Gastroesophageal sphincter (tissue), 3 donors: Measurements from ENCODE around the gene C8A.

Experiments
- CTCF ChIP-seq, 4 experiments: fragments of 200-600 bp in 2 of 4; fragments of 450-650 bp in 2 of 4; sonication (generic) in 1 of 4; IDR thresholded peaks; one replicate each; pipeline ENCODE4 v1.5.1; 2017 to 2019; ENCODE audit warnings: antibody characterized with exemption in 4 of 4, mild to moderate bottlenecking in 2 of 4, moderate library complexity in 2 of 4
- EP300 ChIP-seq: sonication (generic); formaldehyde crosslinking; IDR thresholded peaks from one replicate; pipeline ENCODE4 v1.6.1; 2017; ENCODE audit warnings: antibody characterized with exemption, mild to moderate bottlenecking
- POLR2A ChIP-seq, 2 donors: fragments of 450-650 bp; IDR thresholded peaks; one replicate each; pipeline ENCODE4 v1.6.1; 2017; ENCODE audit warnings: antibody characterized with exemption in 2 of 2, mild to moderate bottlenecking in 2 of 2, moderate library complexity in 1 of 2

GRCh38 chr1:56806804-56807203 is 47.8 kb upstream of the C8A start:
- TF ChIP-seq CTCF (IDR thresholded peaks at IDR 0.05) = no peak
- TF ChIP-seq POLR2A (IDR thresholded peaks at IDR 0.05) = no peak
- no peak for TF ChIP-seq EP300
